K562 (cell line): ENCODE measurements around the gene RABGAP1L. TPM values are rescaled to one million over a fixed set of nuclear protein-coding genes. Genes with fewer than 3 reads are reported as not detected.

Experiments
- ATAC-seq: fragments of 200-7000 bp; cut with Tn5 transposase; 3 replicates; pipeline ENCODE4 v1.9.1; 2020; ENCODE audit warnings: moderate library complexity
- BruUV-seq: library from RNA; stranded (reverse); fragments of 400-500 nt; replicated peaks from 2 replicates; lab custom pipeline; 2021; lab: Mats Ljungman, UMichigan
- CTCF ChIA-PET: fragments of 300-600 bp; formaldehyde crosslinking; extraction: SDS; loops from one replicate; lab custom pipeline; 2021; ENCODE audit warnings: low intra/inter-chr PET ratio; lab: Yijun Ruan, JAX
- POLR2A ChIA-PET: fragments of 300-600, 350-650 bp; sonication (Branson Sonifier 250); formaldehyde crosslinking; extraction: SDS; loops from one replicate; lab custom pipeline; 2021; ENCODE audit warnings: antibody characterized with exemption, inconsistent platforms; lab: Yijun Ruan, JAX
- DNase-seq, 4 experiments: peaks; one replicate each; pipeline versions ENCODE4 v3.0.0 to v3.0.0-alpha.2; 2011 to 2018; ENCODE audit warnings: low spot score in 3 of 4, mixed read lengths in 3 of 4; ENCODE audit errors: extremely low read depth in 1 of 4
- FAIRE-seq: peaks from 2 replicates; lab custom pipeline; 2011; peaks lifted over from hg19 to GRCh38; lab: Jason Lieb, UNC
- H2AFZ ChIP-seq: 2 replicates; pipeline ENCODE4 v1.6.0; 2011; ENCODE audit warnings: low read depth, low read length, control low read depth, inconsistent platforms
- H3K27ac ChIP-seq: fragments of 200-600 bp; 3 replicates; pipeline ENCODE4 v1.8.0; 2011; ENCODE audit warnings: low read depth, mild to moderate bottlenecking, control low read depth, inconsistent platforms, low read length, moderate library complexity, mixed read lengths; ENCODE audit errors: extremely low read depth
- H3K27me3 ChIP-seq, 2 experiments: fragments of 300-600 bp in 1 of 2; 2 replicates in 1 of 2; 3 replicates in 1 of 2; pipeline versions ENCODE4 v1.6.0 to v1.8.0; 2011; ENCODE audit warnings: inconsistent platforms in 2 of 2, low read length in 2 of 2, mild to moderate bottlenecking in 1 of 2, mixed read lengths in 1 of 2, moderate library complexity in 1 of 2; ENCODE audit not compliant: control insufficient read depth in 2 of 2, insufficient read depth in 2 of 2
- H3K36me3 ChIP-seq: fragments of 300-600 bp; 3 replicates; pipeline ENCODE4 v1.8.0; 2011; ENCODE audit warnings: mild to moderate bottlenecking, low read length, inconsistent platforms; ENCODE audit not compliant: control insufficient read depth, insufficient read depth
- H3K4me1 ChIP-seq, 2 experiments: fragments of 200-600 bp in 1 of 2; replicated peaks in 1 of 2; 2 replicates in 1 of 2; 3 replicates in 1 of 2; pipeline versions ENCODE4 v1.5.1 to v1.8.0; 2011; ENCODE audit warnings: inconsistent platforms in 2 of 2, low read length in 2 of 2, mild to moderate bottlenecking in 1 of 2, mixed read lengths in 1 of 2, moderate library complexity in 1 of 2; ENCODE audit not compliant: control insufficient read depth in 2 of 2, insufficient read depth in 2 of 2
- H3K4me2 ChIP-seq: 2 replicates; pipeline ENCODE4 v1.6.1; 2011; ENCODE audit warnings: low read length, control low read depth, inconsistent platforms, mixed read lengths; ENCODE audit not compliant: insufficient read depth
- H3K4me3 ChIP-seq: fragments of 200-600 bp; sonication (generic), shearing (Covaris generic); 2 replicates; pipeline ENCODE4 v1.5.1; 2016; ENCODE audit warnings: control low read depth, inconsistent platforms
- H3K79me2 ChIP-seq: fragments of 200-600 bp; 3 replicates; pipeline ENCODE4 v1.8.0; 2011; ENCODE audit warnings: low read length, inconsistent platforms; ENCODE audit not compliant: control insufficient read depth, insufficient read depth
- H3K9ac ChIP-seq, 2 experiments: 2 replicates each; pipeline versions ENCODE4 v1.6.0 to v1.6.1; 2011; ENCODE audit warnings: low read depth in 2 of 2, low read length in 2 of 2, control low read depth in 1 of 2, inconsistent platforms in 1 of 2, mild to moderate bottlenecking in 1 of 2, mixed read lengths in 1 of 2; ENCODE audit not compliant: insufficient read depth in 1 of 2
- H3K9me1 ChIP-seq: one replicate; pipeline ENCODE4 v1.6.0; 2011; ENCODE audit warnings: inconsistent platforms, mild to moderate bottlenecking, low read length, moderate library complexity; ENCODE audit not compliant: control insufficient read depth, insufficient read depth
- H3K9me3 ChIP-seq: replicated peaks from 2 replicates; pipeline ENCODE4 v1.5.1; 2011; ENCODE audit warnings: low read depth, low read length, inconsistent platforms; ENCODE audit not compliant: control insufficient read depth, insufficient read depth
- H4K20me1 ChIP-seq: replicated peaks from 2 replicates; pipeline ENCODE4 v1.6.1; 2011; ENCODE audit warnings: low read length, inconsistent platforms, mixed read lengths; ENCODE audit not compliant: control insufficient read depth, insufficient read depth
- CEBPG ChIP-seq, 3 experiments: fragments of 200-800 bp in 1 of 3; sonication (Bioruptor generic) in 1 of 3; sonication (generic) in 1 of 3; formaldehyde crosslinking in 1 of 3; IDR thresholded peaks in 2 of 3; conservative IDR thresholded peaks in 1 of 3; 2 replicates each; pipeline versions ENCODE4 v1.6.1 to v1.8.0; 2016 to 2022; ENCODE audit warnings: missing compliant biosample characterization in 2 of 3, missing genetic modification characterization in 2 of 3, mild to moderate bottlenecking in 1 of 3, missing genetic modification reagents in 1 of 3
- NR1H2 ChIP-seq: sonication (generic); formaldehyde crosslinking; IDR thresholded peaks from 2 replicates; pipeline ENCODE4 v1.4.0; 2020; ENCODE audit warnings: mild to moderate bottlenecking, missing genetic modification reagents
- WGBS: fragments of 100-300 bp; shearing (Covaris generic); methylation state at CpG from one replicate; pipeline ENCODE4 v1.1.6; 2016; ENCODE audit warnings: low coverage, mixed read lengths; ENCODE audit not compliant: insufficient coverage; ENCODE audit errors: missing lambda C conversion rate; 5-methylcytosine and 5-hydroxymethylcytosine counted together
- in situ Hi-C: fragments of 300-500 bp; cut with MboI; formaldehyde crosslinking; loops from 4 replicates; pipeline ENCODE4 v1.15.0; 2018; ENCODE audit warnings: inconsistent platforms, mixed read lengths
- intact Hi-C: fragments of 100-400 bp; cut with micrococcal nuclease; formaldehyde crosslinking; loops from 2 replicates; pipeline ENCODE4 v1.14.2; 2022
- polyA plus RNA-seq, 8 experiments: library from polyadenylated mRNA; depleted of rRNA in 4 of 8; stranded (reverse) in 5 of 8; unstranded in 3 of 8; fragments of >200 nt; fragmentation: Nextera tagmentation in 2 of 8; fragmentation: Illumina TruSeq in 1 of 8; extraction: Ambion mirVana in 2 of 8; extraction: Trizol in 1 of 8; gene quantifications; 2 replicates each; pipeline versions ENCODE4 v1.2.1 to v1.2.3, GENCODE V29; 2011 to 2014; ENCODE audit warnings: inconsistent platforms in 1 of 8, missing spikeins in 1 of 8
- total RNA-seq, 7 experiments: library from RNA; depleted of rRNA in 6 of 7; stranded (reverse); fragments of >200 nt in 6 of 7; fragmentation: Illumina TruSeq in 2 of 7; extraction: Trizol in 2 of 7; gene quantifications; 2 replicates each; pipeline versions ENCODE4 v1.2.1 to v1.2.3, GENCODE V29; 2011 to 2021; ENCODE audit warnings: low replicate concordance in 1 of 7
- TF ChIP-seq, protein P1 (sequence below): fragments of 450-650 bp; formaldehyde crosslinking; IDR thresholded peaks from 2 replicates; pipeline ENCODE4 v1.4.0; 2022; ENCODE audit warnings: mild to moderate bottlenecking, moderate library complexity

Gene RABGAP1L
- total and polyA plus RNA-seq, 9 of the 15 experiments (the other 6 are each of a cell fraction or from before 2014, with no cell fraction given) = 16.5 to 44.9 (median 26.7) TPM

DNA sequence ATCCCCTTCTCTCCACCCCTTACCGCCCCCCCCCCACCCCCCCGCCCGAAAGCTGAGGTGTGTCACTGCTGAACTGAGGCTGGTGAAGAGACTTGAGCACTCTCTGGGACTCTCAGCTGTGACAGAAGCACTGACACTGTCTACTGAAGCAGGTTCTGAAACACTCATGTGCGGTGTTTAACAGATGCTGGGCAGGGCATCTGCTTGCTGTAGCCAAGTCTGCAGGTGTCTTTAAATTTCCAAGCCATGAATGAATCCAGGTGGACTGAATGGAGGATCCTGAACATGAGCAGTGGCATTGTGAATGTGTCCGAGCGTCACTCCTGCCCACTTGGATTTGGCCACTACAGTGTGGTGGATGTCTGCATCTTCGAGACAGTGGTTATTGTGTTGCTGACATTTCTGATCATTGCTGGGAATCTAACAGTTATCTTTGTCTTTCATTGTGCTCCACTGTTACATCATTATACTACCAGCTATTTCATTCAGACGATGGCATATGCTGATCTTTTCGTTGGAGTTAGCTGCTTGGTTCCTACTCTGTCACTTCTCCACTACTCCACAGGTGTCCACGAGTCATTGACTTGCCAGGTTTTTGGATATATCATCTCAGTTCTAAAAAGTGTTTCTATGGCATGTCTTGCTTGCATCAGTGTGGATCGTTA is 288.7 kb downstream of the RABGAP1L start, which contains the start of gene GPR52:
Gene GPR52, plus strand, starts transcription at position 99 of the 665 bp plus-strand sequence. Its CDS starts 148 bp downstream, at position 247.
- no TSS peak for BruUV-seq
- no peak for DNase-seq
- TF ChIP-seq CEBPG (CRISPR knock-in tag; IDR thresholded peaks at IDR 0.05) (no peak), CEBPG (tag; conservative IDR thresholded peaks at IDR 0.05 in 1 of 2, IDR thresholded peaks at IDR 0.05 in 1 of 2) (0 out of 4 replicates have a peak, but pooled peaks of 1 of the 2 experiments have one; percentile 8), NR1H2 (CRISPR knock-in tag) (no peak)
- TF ChIP-seq, protein P1, sequence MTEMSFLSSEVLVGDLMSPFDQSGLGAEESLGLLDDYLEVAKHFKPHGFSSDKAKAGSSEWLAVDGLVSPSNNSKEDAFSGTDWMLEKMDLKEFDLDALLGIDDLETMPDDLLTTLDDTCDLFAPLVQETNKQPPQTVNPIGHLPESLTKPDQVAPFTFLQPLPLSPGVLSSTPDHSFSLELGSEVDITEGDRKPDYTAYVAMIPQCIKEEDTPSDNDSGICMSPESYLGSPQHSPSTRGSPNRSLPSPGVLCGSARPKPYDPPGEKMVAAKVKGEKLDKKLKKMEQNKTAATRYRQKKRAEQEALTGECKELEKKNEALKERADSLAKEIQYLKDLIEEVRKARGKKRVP = no peak
- TF ChIP-seq, all 486 proteins: peak for 1
- no peaks in the 10 kb centered on the region for H3K9me3 ChIP-seq
- no peak within 1 kb of the TSS for H3K9ac ChIP-seq
- WGBS = 51% methylated on average over 8 of the region's 11 CpGs
- H3K36me3 ChIP-seq = no peaks in the 10 kb centered on the region
- no peaks in the 10 kb centered on the region for H3K79me2 ChIP-seq
- no peak within 1 kb of the TSS for H3K27ac ChIP-seq
- ATAC-seq = peak; percentile 54; the same call in 2 of the 3 replicates
- POLR2A ChIA-PET = no interaction called here
- intact Hi-C loops = no loop called here
- no peaks in the 10 kb centered on the region for H3K9me1 ChIP-seq
- in situ Hi-C loops = no loop called here
- no peak within 1 kb of the TSS for H2AFZ ChIP-seq
- no peaks in the 10 kb centered on the region for H3K4me1 ChIP-seq
- CTCF ChIA-PET = no interaction called here
- no peaks in the 10 kb centered on the region for H4K20me1 ChIP-seq
- no peak within 1 kb of the TSS for H3K4me3 ChIP-seq
- peak; percentile 69 for FAIRE-seq
- H3K4me2 ChIP-seq = no peak within 1 kb of the TSS
- no peaks in the 10 kb centered on the region for H3K27me3 ChIP-seq
